Measurements from ENCODE around the gene LAYN. TPM values are rescaled to one million over a fixed set of nuclear protein-coding genes. Genes with fewer than 3 reads are reported as not detected.

Gene LAYN
- total and polyA plus RNA-seq, 2 donors from 2014 or later: 4.8 to 7.6 TPM

GRCh38 chr11:111540937-111541253, 375 bp downstream of the LAYN start:
- Histone ChIP-seq H3K36me3 (ENCODE audit: control insufficient read depth in 2 of 3, insufficient read depth in 3 of 3, low read length in 3 of 3) (no peaks in the 10 kb centered on the region), H3K4me1 (ENCODE audit: control insufficient read depth in 2 of 3, insufficient read depth in 2 of 3, low read depth in 1 of 3, low read length in 3 of 3) (peaks cover 0 to 17% (median 0%) of the 10 kb centered on the region in 3 donors), H3K27me3 (ENCODE audit: control insufficient read depth, insufficient read depth, low read length) (no peaks in the 10 kb centered on the region), H3K4me3 (ENCODE audit: low read length in 3 of 3) (peak overlapping the region in 2 of 3 donors; percentile 10 to 45), H3K27ac (ENCODE audit: low read depth in 2 of 2, low read length in 2 of 2) (peak overlapping the region; percentile 7 to 48), H3K9me3 (ENCODE audit: control insufficient read depth in 2 of 3, insufficient read depth in 1 of 3, low read length in 3 of 3) (no peaks in the 10 kb centered on the region), H3K9ac (ENCODE audit: low read length in 3 of 3) (no peak overlapping the region)
- TF ChIP-seq CTCF (IDR thresholded peaks at IDR 0.05; ENCODE audit: borderline replicate concordance, extremely low read depth, insufficient read depth): no peak
- FAIRE-seq (no peak), DNase-seq (peak in 1 of 5 donors; percentile 42)
- intact Hi-C loops (cut with DNase I): no loop called here

GRCh38 chr11:111541254-111542061, 938 bp downstream of the LAYN start:
- H3K36me3 ChIP-seq (ENCODE audit: control insufficient read depth in 2 of 3, insufficient read depth in 3 of 3, low read length in 3 of 3): no peaks in the 10 kb centered on the region
- H3K4me3 ChIP-seq (ENCODE audit: low read length in 3 of 3): peak overlapping the region; percentile 10 to 45 (median 44)
- no peaks in the 10 kb centered on the region for H3K9me3 ChIP-seq (ENCODE audit: control insufficient read depth in 2 of 3, insufficient read depth in 1 of 3, low read length in 3 of 3)
- no peak for TF ChIP-seq CTCF (IDR thresholded peaks at IDR 0.05; ENCODE audit: borderline replicate concordance, extremely low read depth, insufficient read depth)
- H3K4me1 ChIP-seq (ENCODE audit: control insufficient read depth in 2 of 3, insufficient read depth in 2 of 3, low read depth in 1 of 3, low read length in 3 of 3): peaks cover 0 to 17% (median 0%) of the 10 kb centered on the region in 3 donors
- peak; percentile 63 to 78 (median 73) for DNase-seq
- peak overlapping the region in 1 of 3 donors; percentile 11 for H3K9ac ChIP-seq (ENCODE audit: low read length in 3 of 3)
- peak overlapping the region; percentile 7 to 48 for H3K27ac ChIP-seq (ENCODE audit: low read depth in 2 of 2, low read length in 2 of 2)
- H3K27me3 ChIP-seq (ENCODE audit: control insufficient read depth, insufficient read depth, low read length): no peaks in the 10 kb centered on the region
- intact Hi-C loops (cut with DNase I): no loop called here
- no peak for FAIRE-seq

- no peaks in the 10 kb centered on the region for H3K9me3 ChIP-seq (ENCODE audit: control insufficient read depth in 2 of 3, insufficient read depth in 1 of 3, low read length in 3 of 3)
- DNase-seq: no peak
- H3K9ac ChIP-seq (ENCODE audit: low read length in 3 of 3): no peak overlapping the region
- H3K4me1 ChIP-seq (ENCODE audit: control insufficient read depth in 2 of 3, insufficient read depth in 2 of 3, low read depth in 1 of 3, low read length in 3 of 3): peaks cover 0 to 17% (median 0%) of the 10 kb centered on the region in 3 donors
- H3K36me3 ChIP-seq (ENCODE audit: control insufficient read depth in 2 of 3, insufficient read depth in 3 of 3, low read length in 3 of 3): no peaks in the 10 kb centered on the region
- no peak for TF ChIP-seq CTCF (IDR thresholded peaks at IDR 0.05; ENCODE audit: borderline replicate concordance, extremely low read depth, insufficient read depth)
- no peak for FAIRE-seq
- no peak overlapping the region for H3K27ac ChIP-seq (ENCODE audit: low read depth in 2 of 2, low read length in 2 of 2)
- H3K27me3 ChIP-seq (ENCODE audit: control insufficient read depth, insufficient read depth, low read length): no peaks in the 10 kb centered on the region
- intact Hi-C loops (cut with DNase I): no loop called here
- H3K4me3 ChIP-seq (ENCODE audit: low read length in 3 of 3): no peak overlapping the region
Observed at GRCh38 chr11:111542606-111543275, 2.2 kb downstream of the LAYN start.
